Measurements from ENCODE around the gene BTBD8.

DNA sequence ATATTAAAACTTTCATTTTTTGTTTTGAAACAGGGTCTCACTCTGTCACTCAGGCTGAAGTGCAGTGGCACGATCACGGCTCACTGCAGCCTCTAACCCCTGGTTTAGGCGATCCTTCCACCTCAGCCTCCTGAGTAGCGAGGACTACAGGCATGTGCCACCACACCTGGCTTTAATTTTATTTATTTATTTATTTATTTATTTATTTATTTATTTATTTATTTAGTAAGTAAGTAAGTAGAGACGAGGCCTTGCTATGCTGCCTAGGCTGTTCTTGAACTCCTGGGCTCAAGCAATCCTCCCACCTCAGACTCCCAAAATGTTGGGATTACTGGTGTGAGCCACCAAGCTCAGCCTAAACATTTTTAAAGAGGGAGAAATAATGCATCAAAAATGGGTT is 3.8 kb upstream of the BTBD8 start:
- TF ChIP-seq, protein P1, sequence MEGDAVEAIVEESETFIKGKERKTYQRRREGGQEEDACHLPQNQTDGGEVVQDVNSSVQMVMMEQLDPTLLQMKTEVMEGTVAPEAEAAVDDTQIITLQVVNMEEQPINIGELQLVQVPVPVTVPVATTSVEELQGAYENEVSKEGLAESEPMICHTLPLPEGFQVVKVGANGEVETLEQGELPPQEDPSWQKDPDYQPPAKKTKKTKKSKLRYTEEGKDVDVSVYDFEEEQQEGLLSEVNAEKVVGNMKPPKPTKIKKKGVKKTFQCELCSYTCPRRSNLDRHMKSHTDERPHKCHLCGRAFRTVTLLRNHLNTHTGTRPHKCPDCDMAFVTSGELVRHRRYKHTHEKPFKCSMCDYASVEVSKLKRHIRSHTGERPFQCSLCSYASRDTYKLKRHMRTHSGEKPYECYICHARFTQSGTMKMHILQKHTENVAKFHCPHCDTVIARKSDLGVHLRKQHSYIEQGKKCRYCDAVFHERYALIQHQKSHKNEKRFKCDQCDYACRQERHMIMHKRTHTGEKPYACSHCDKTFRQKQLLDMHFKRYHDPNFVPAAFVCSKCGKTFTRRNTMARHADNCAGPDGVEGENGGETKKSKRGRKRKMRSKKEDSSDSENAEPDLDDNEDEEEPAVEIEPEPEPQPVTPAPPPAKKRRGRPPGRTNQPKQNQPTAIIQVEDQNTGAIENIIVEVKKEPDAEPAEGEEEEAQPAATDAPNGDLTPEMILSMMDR (conservative IDR thresholded peaks at IDR 0.05; ENCODE audit: low read depth in 2 of 2) = no peak
- no peak for TF ChIP-seq EZH2 (IDR thresholded peaks at IDR 0.05; ENCODE audit: low read depth, unreplicated experiment)
- TF ChIP-seq POLR2AphosphoS5 (IDR thresholded peaks at IDR 0.05; ENCODE audit: low read depth) = no peak
- TF ChIP-seq STAT1 (IDR thresholded peaks at IDR 0.05; ENCODE audit: unreplicated experiment) = no peak
